ENCODE measurements around the gene HOXA2.

HOXA2 gene

GRCh38 chr7:27101957-27102580, 414 bp downstream of the HOXA2 start:
- Histone ChIP-seq H3K4me3 (ENCODE audit: low read depth, low read length) (no peak overlapping the region), H3K9me3 (ENCODE audit: control insufficient read depth, insufficient read depth, low read depth, low read length) (no peaks in the 10 kb centered on the region), H3K36me3 (ENCODE audit: control insufficient read depth in 2 of 2, insufficient read depth in 1 of 2, low read length in 2 of 2) (peaks cover 13 to 31% of the 10 kb centered on the region in 2 experiments), H3K27ac (ENCODE audit: extremely low read depth, low read depth, low read length) (no peak overlapping the region), H3K4me1 (ENCODE audit: control insufficient read depth, insufficient read depth, low read length) (peaks cover 7% of the 10 kb centered on the region; the same call in 1 of the 2 replicates)
- ChIA-PET CTCF (no interaction called here), POLR2A (interaction anchor here (1.2 kb wide), 1 partner anchor 30 kb away, joined by 4 read pairs; no protein-coding TSS in a partner anchor)
- TF ChIP-seq KLF7 (tag by site-specific recombination; IDR thresholded peaks at IDR 0.05; ENCODE audit: borderline replicate concordance) (no peak), ZNF221 (tag by site-specific recombination; IDR thresholded peaks at IDR 0.05; ENCODE audit: borderline replicate concordance) (no peak), ZNF157 (tag by site-specific recombination; IDR thresholded peaks at IDR 0.05) (no peak), ZNF521 (tag by site-specific recombination; IDR thresholded peaks at IDR 0.05) (no peak), ZNF140 (tag by site-specific recombination; IDR thresholded peaks at IDR 0.05) (no peak), ZNF707 (tag by site-specific recombination; IDR thresholded peaks at IDR 0.05) (no peak), OSR2 (tag by site-specific recombination; IDR thresholded peaks at IDR 0.05) (no peak), KLF1 (tag by site-specific recombination; IDR thresholded peaks at IDR 0.05) (no peak), ZFP41 (tag by site-specific recombination; IDR thresholded peaks at IDR 0.05; ENCODE audit: borderline replicate concordance) (no peak)
- TF ChIP-seq, protein P1, sequence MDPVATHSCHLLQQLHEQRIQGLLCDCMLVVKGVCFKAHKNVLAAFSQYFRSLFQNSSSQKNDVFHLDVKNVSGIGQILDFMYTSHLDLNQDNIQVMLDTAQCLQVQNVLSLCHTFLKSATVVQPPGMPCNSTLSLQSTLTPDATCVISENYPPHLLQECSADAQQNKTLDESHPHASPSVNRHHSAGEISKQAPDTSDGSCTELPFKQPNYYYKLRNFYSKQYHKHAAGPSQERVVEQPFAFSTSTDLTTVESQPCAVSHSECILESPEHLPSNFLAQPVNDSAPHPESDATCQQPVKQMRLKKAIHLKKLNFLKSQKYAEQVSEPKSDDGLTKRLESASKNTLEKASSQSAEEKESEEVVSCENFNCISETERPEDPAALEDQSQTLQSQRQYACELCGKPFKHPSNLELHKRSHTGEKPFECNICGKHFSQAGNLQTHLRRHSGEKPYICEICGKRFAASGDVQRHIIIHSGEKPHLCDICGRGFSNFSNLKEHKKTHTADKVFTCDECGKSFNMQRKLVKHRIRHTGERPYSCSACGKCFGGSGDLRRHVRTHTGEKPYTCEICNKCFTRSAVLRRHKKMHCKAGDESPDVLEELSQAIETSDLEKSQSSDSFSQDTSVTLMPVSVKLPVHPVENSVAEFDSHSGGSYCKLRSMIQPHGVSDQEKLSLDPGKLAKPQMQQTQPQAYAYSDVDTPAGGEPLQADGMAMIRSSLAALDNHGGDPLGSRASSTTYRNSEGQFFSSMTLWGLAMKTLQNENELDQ (tag by site-specific recombination; IDR thresholded peaks at IDR 0.05; ENCODE audit: low read depth): no peak

DNA sequence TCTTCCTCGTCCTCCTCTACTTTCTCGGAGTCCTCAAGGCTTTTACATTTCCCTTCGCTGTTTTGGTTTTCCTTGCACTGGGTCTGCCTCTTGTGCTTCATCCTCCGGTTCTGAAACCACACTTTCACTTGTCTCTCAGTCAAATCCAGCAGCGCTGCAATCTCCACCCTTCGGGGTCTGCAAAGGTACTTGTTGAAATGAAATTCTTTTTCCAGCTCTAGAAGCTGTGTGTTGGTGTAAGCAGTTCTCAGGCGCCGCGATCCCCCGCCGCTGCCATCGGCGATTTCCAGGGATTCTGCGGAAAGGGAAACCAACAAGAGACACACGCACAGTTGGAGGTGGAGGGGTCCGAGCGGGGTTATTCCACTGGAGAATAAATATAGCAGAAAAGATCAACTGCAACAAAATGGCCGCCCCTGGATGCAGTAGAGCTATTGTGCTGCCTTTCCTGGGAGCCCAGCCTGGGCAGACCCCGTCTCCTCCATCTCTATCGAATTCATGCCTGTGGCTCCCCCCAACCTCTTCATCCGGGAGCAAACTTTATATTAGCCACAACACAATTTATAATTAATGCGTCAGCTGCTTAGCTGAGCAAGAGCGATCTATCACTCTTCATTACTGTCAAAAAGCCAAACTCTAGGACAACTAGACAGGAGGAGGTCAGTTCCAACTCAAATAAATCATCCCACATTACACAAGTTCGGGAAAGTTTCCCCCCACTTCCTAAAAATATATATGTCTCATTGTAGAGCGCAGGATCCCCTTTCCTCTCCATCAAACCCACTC, 1.1 kb downstream of the HOXA2 start:
- H3K27ac ChIP-seq (ENCODE audit: extremely low read depth, low read depth, low read length): no peak overlapping the region

More for the DNA sequence above, 1.1 kb downstream of the HOXA2 start:
- TF ChIP-seq CTCF (tag by site-specific recombination; IDR thresholded peaks at IDR 0.05) (no peak), ZNF473 (tag by site-specific recombination; IDR thresholded peaks at IDR 0.05) (no peak), SALL2 (tag by site-specific recombination; IDR thresholded peaks at IDR 0.05; ENCODE audit: borderline replicate concordance) (no peak), ZBTB10 (tag by site-specific recombination; IDR thresholded peaks at IDR 0.05) (no peak), ZNF112 (tag by site-specific recombination; IDR thresholded peaks at IDR 0.05) (no peak), ZNF366 (tag by site-specific recombination; conservative IDR thresholded peaks at IDR 0.05) (no peak), KLF7 (tag by site-specific recombination; IDR thresholded peaks at IDR 0.05; ENCODE audit: borderline replicate concordance) (no peak), ZBTB17 (tag by site-specific recombination; IDR thresholded peaks at IDR 0.05) (no peak)
- TF ChIP-seq, protein P2, sequence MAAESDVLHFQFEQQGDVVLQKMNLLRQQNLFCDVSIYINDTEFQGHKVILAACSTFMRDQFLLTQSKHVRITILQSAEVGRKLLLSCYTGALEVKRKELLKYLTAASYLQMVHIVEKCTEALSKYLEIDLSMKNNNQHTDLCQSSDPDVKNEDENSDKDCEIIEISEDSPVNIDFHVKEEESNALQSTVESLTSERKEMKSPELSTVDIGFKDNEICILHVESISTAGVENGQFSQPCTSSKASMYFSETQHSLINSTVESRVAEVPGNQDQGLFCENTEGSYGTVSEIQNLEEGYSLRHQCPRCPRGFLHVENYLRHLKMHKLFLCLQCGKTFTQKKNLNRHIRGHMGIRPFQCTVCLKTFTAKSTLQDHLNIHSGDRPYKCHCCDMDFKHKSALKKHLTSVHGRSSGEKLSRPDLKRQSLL (tag by site-specific recombination; IDR thresholded peaks at IDR 0.05): no peak
- Histone ChIP-seq H3K9me3 (ENCODE audit: control insufficient read depth, insufficient read depth, low read depth, low read length) (no peaks in the 10 kb centered on the region), H3K4me3 (ENCODE audit: low read depth, low read length) (no peak overlapping the region), H3K4me1 (ENCODE audit: control insufficient read depth, insufficient read depth, low read length) (peaks cover 7% of the 10 kb centered on the region; the same call in 1 of the 2 replicates), H3K36me3 (ENCODE audit: control insufficient read depth in 2 of 2, insufficient read depth in 1 of 2, low read length in 2 of 2) (peaks cover 12 to 28% of the 10 kb centered on the region in 2 experiments)
- POLR2A ChIA-PET: interaction anchor here (1.2 kb wide), 1 partner anchor 31 kb away, joined by 4 read pairs; no protein-coding TSS in a partner anchor
- CTCF ChIA-PET: no interaction called here

Measured in HEK293 (cell line).